ENCODE measurements around the gene HCN4.

HCN4 gene

GRCh38 chr15:73344056-73344455, 24.7 kb downstream of the HCN4 start:
- no peak overlapping the region for H3K9ac ChIP-seq (ENCODE audit: low read depth, low read length, poor library complexity, severe bottlenecking)
- no peak for TF ChIP-seq EZH2phosphoT487 (IDR thresholded peaks at IDR 0.05; ENCODE audit: borderline replicate concordance)
- H3K79me2 ChIP-seq (ENCODE audit: insufficient read depth, low read length), result no peaks in the 10 kb centered on the region
- no peak overlapping the region for H3K4me3 ChIP-seq (ENCODE audit: low read length, poor library complexity, severe bottlenecking)
- no peaks in the 10 kb centered on the region for H3F3A ChIP-seq (ENCODE audit: low read depth)
- no peaks in the 10 kb centered on the region for H3K9me2 ChIP-seq (replicated peaks; ENCODE audit: low read depth, low read length)
- H3K9me3 ChIP-seq (ENCODE audit: insufficient read depth, low read depth, low read length), result no peaks in the 10 kb centered on the region
- no peak overlapping the region for H3K4me2 ChIP-seq (ENCODE audit: low read depth, low read length, poor library complexity, severe bottlenecking)
- no peak overlapping the region for H2AFZ ChIP-seq (ENCODE audit: low read length)
- no peaks in the 10 kb centered on the region for H3K36me3 ChIP-seq (ENCODE audit: insufficient read depth, low read length)
- no peaks in the 10 kb centered on the region for H3K27me3 ChIP-seq (ENCODE audit: insufficient read depth, low read length, poor library complexity, severe bottlenecking)
- no peaks in the 10 kb centered on the region for H3K4me1 ChIP-seq (ENCODE audit: insufficient read depth, low read length, poor library complexity, severe bottlenecking)
- H4K20me1 ChIP-seq (ENCODE audit: insufficient read depth, low read length, poor library complexity, severe bottlenecking), result no peaks in the 10 kb centered on the region

- no peaks in the 10 kb centered on the region for H3K79me2 ChIP-seq (ENCODE audit: insufficient read depth, low read length)
- no peaks in the 10 kb centered on the region for H3K4me1 ChIP-seq (ENCODE audit: insufficient read depth, low read length, poor library complexity, severe bottlenecking)
- H3K4me2 ChIP-seq (ENCODE audit: low read depth, low read length, poor library complexity, severe bottlenecking), result no peak overlapping the region
- no peaks in the 10 kb centered on the region for H3F3A ChIP-seq (ENCODE audit: low read depth)
- H2AFZ ChIP-seq (ENCODE audit: low read length), result no peak overlapping the region
- H4K20me1 ChIP-seq (ENCODE audit: insufficient read depth, low read length, poor library complexity, severe bottlenecking), result no peaks in the 10 kb centered on the region
- H3K9ac ChIP-seq (ENCODE audit: low read depth, low read length, poor library complexity, severe bottlenecking), result no peak overlapping the region
- no peaks in the 10 kb centered on the region for H3K9me2 ChIP-seq (replicated peaks; ENCODE audit: low read depth, low read length)
- no peaks in the 10 kb centered on the region for H3K27me3 ChIP-seq (ENCODE audit: insufficient read depth, low read length, poor library complexity, severe bottlenecking)
- no peaks in the 10 kb centered on the region for H3K36me3 ChIP-seq (ENCODE audit: insufficient read depth, low read length)
- no peak for TF ChIP-seq EZH2phosphoT487 (IDR thresholded peaks at IDR 0.05; ENCODE audit: borderline replicate concordance)
- no peak for TF ChIP-seq CTCF (conservative IDR thresholded peaks at IDR 0.05; ENCODE audit: low read length)
- no peaks in the 10 kb centered on the region for H3K9me3 ChIP-seq (ENCODE audit: insufficient read depth, low read depth, low read length)
- H3K4me3 ChIP-seq (ENCODE audit: low read length, poor library complexity, severe bottlenecking), result no peak overlapping the region
Observed at GRCh38 chr15:73341886-73342600, 26.7 kb downstream of the HCN4 start.

GRCh38 chr15:73340502-73341192, 28.1 kb downstream of the HCN4 start:
- Histone ChIP-seq H3K4me1 (ENCODE audit: insufficient read depth, low read length, poor library complexity, severe bottlenecking) (no peaks in the 10 kb centered on the region), H3K4me2 (ENCODE audit: low read depth, low read length, poor library complexity, severe bottlenecking) (no peak overlapping the region), H3F3A (ENCODE audit: low read depth) (no peaks in the 10 kb centered on the region), H3K9ac (ENCODE audit: low read depth, low read length, poor library complexity, severe bottlenecking) (no peak overlapping the region), H2AFZ (ENCODE audit: low read length) (no peak overlapping the region), H3K9me3 (ENCODE audit: insufficient read depth, low read depth, low read length) (no peaks in the 10 kb centered on the region), H3K27me3 (ENCODE audit: insufficient read depth, low read length, poor library complexity, severe bottlenecking) (no peaks in the 10 kb centered on the region), H3K36me3 (ENCODE audit: insufficient read depth, low read length) (no peaks in the 10 kb centered on the region), H3K4me3 (ENCODE audit: low read length, poor library complexity, severe bottlenecking) (no peak overlapping the region), H3K9me2 (replicated peaks; ENCODE audit: low read depth, low read length) (no peaks in the 10 kb centered on the region), H3K79me2 (ENCODE audit: insufficient read depth, low read length) (no peaks in the 10 kb centered on the region), H4K20me1 (ENCODE audit: insufficient read depth, low read length, poor library complexity, severe bottlenecking) (no peaks in the 10 kb centered on the region)
- TF ChIP-seq CTCF (conservative IDR thresholded peaks at IDR 0.05; ENCODE audit: low read length) (no peak), EZH2phosphoT487 (IDR thresholded peaks at IDR 0.05; ENCODE audit: borderline replicate concordance) (no peak)

Data from Loucy (cell line).